ENCODE measurements around the gene FAM13B.

DNA sequence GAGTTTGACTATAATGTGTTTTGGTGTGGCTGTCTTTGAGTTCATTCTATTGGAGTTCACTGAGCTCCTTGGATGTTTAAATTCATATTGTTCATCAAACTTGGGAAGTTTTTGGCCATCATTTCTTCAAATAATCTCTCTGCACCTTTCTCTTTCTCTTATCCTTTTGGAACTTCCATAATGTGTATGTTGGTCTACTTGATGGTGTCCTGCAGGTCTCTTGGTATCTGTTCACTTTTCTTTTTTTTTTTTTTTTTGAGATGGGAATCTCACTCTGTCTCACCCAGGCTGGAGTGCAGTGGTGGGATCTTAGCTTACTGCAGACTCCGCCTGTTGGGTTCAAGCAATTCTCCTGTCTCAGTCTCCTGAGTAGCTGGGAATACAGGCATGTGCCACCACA, 116.0 kb downstream of the FAM13B start:
- TF ChIP-seq POLR2AphosphoS5 (IDR thresholded peaks at IDR 0.05; ENCODE audit: borderline replicate concordance, low read depth, low read length) (no peak), EZH2 (IDR thresholded peaks at IDR 0.05) (no peak), FOXP2 (optimal IDR thresholded peaks at IDR 0.05; ENCODE audit: control extremely low read depth, extremely low read length, insufficient read depth) (no peak)
